Measurements from ENCODE around the gene NRF1.

DNA sequence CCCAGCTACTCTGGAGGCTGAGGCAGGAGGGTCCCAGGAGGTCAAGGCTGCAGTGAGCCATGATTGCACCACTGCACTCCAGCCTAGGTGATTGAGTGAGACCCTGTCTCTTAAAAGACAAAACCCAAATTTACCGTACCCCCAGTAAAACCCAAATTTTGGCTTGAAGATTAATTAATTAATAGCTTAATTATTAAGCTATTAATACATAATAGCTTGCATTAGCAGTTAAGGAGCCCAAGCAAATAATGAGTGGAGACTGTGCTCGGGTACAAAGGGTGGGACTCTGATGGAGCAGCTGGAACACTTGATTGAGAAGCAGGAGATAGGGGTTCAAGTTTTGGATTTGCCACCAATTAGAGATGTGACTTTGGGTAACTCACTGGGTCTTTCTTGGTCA lies 28.9 kb downstream of the NRF1 start:
- TF ChIP-seq, protein P1, sequence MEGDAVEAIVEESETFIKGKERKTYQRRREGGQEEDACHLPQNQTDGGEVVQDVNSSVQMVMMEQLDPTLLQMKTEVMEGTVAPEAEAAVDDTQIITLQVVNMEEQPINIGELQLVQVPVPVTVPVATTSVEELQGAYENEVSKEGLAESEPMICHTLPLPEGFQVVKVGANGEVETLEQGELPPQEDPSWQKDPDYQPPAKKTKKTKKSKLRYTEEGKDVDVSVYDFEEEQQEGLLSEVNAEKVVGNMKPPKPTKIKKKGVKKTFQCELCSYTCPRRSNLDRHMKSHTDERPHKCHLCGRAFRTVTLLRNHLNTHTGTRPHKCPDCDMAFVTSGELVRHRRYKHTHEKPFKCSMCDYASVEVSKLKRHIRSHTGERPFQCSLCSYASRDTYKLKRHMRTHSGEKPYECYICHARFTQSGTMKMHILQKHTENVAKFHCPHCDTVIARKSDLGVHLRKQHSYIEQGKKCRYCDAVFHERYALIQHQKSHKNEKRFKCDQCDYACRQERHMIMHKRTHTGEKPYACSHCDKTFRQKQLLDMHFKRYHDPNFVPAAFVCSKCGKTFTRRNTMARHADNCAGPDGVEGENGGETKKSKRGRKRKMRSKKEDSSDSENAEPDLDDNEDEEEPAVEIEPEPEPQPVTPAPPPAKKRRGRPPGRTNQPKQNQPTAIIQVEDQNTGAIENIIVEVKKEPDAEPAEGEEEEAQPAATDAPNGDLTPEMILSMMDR (IDR thresholded peaks at IDR 0.05) = no peak
- TF ChIP-seq POLR2A (IDR thresholded peaks at IDR 0.05) = no peak

Data from adrenal gland (tissue), 5 donors.